Peyer's patch (tissue), 4 donors: ENCODE data around the gene HAP1. TPM values are rescaled to one million over a fixed set of nuclear protein-coding genes. Genes with fewer than 3 reads are reported as not detected.
"Not testable (repeated sequence)": the region's sequence is repeated elsewhere in the genome, so short reads cannot be mapped to it uniquely, and the experiment has no call there.

Experiments used
- DNase-seq, 3 donors: peaks; one replicate each; pipeline ENCODE4 v3.0.0-alpha.2; 2017 to 2019
- H3K27ac ChIP-seq, 4 donors: fragments of 200-600 bp; sonication (generic); one replicate each; pipeline ENCODE4 v1.5.1; 2016 to 2019
- H3K27me3 ChIP-seq, 2 donors: fragments of 200-600 bp; sonication (generic); one replicate each; pipeline ENCODE4 v1.5.1; 2019
- H3K36me3 ChIP-seq, 3 donors: fragments of 200-600 bp; sonication (generic); one replicate each; pipeline ENCODE4 v1.5.1; 2016 to 2019
- H3K4me1 ChIP-seq, 4 donors: fragments of 200-600 bp; sonication (generic); one replicate each; pipeline ENCODE4 v1.5.1; 2016 to 2019
- H3K4me3 ChIP-seq, 4 donors: fragments of 200-600 bp; sonication (generic); 1 replicate in 3 of 4; 2 replicates in 1 of 4; pipeline ENCODE4 v1.5.1; 2016 to 2019; ENCODE audit warnings: mild to moderate bottlenecking in 1 of 4
- H3K9me3 ChIP-seq, 4 donors: fragments of 200-600 bp; sonication (generic); one replicate each; pipeline ENCODE4 v1.5.1; 2016 to 2019; ENCODE audit warnings: mild to moderate bottlenecking in 1 of 4
- CTCF ChIP-seq, 6 experiments: fragments of 450-650 bp in 4 of 6; fragments of 200-600 bp in 2 of 6; sonication (generic) in 1 of 6; IDR thresholded peaks; one replicate each; pipeline ENCODE4 v1.5.1; 2017 to 2019; ENCODE audit warnings: antibody characterized with exemption in 6 of 6, mild to moderate bottlenecking in 3 of 6, moderate library complexity in 1 of 6
- POLR2A ChIP-seq, 2 donors: fragments of 450-650 bp; IDR thresholded peaks; one replicate each; pipeline ENCODE4 v1.5.1; 2017; ENCODE audit warnings: antibody characterized with exemption in 2 of 2, mild to moderate bottlenecking in 2 of 2, moderate library complexity in 2 of 2
- total RNA-seq, 4 donors: library from RNA; depleted of rRNA; stranded (reverse); fragments of >200 nt; gene quantifications; one replicate each; pipeline ENCODE4 v1.1.0, GENCODE V29; 2016

The HAP1 gene
- total RNA-seq, 4 donors from 2014 or later, result 0.94 to 5.0 TPM; not detected in 2

GRCh38 chr17:41686281-41686680 lies 48.2 kb downstream of the HAP1 start:
- H3K9me3 ChIP-seq, result no peaks in the 10 kb centered on the region
- DNase-seq, result no peak
- no peaks in the 10 kb centered on the region for H3K27me3 ChIP-seq

GRCh38 chr17:41685753-41686152 lies 48.7 kb downstream of the HAP1 start:
- H3K27ac ChIP-seq, H3K4me3 ChIP-seq, H3K9me3 ChIP-seq, H3K27me3 ChIP-seq, DNase-seq: not testable (repeated sequence)
- H3K36me3 ChIP-seq, result peaks cover 0 to 14% (median 8%) of the 10 kb centered on the region in 3 donors
- peaks cover 0 to 14% (median 8%) of the 10 kb centered on the region in 4 donors for H3K4me1 ChIP-seq

More at GRCh38 chr17:41686281-41686680, 48.2 kb downstream of the HAP1 start:
- no peak for TF ChIP-seq CTCF (IDR thresholded peaks at IDR 0.05)
- no peak overlapping the region for H3K27ac ChIP-seq
- peaks cover 0 to 19% (median 8%) of the 10 kb centered on the region in 4 donors for H3K4me1 ChIP-seq
- peaks cover 0 to 20% (median 13%) of the 10 kb centered on the region in 3 donors for H3K36me3 ChIP-seq
- H3K4me3 ChIP-seq, result no peak overlapping the region

GRCh38 chr17:41684035-41684434 lies 50.4 kb downstream of the HAP1 start:
- Histone ChIP-seq H3K4me1 (peaks cover 0 to 4% (median 0%) of the 10 kb centered on the region in 4 donors), H3K9me3 (no peaks in the 10 kb centered on the region), H3K27ac (no peak overlapping the region), H3K27me3 (no peaks in the 10 kb centered on the region), H3K4me3 (no peak overlapping the region), H3K36me3 (no peaks in the 10 kb centered on the region)
- no peak for TF ChIP-seq CTCF (IDR thresholded peaks at IDR 0.05)
- DNase-seq, result peak in 1 of 3 donors; percentile 21

- Histone ChIP-seq H3K4me3 (no peak overlapping the region), H3K36me3 (no peaks in the 10 kb centered on the region), H3K27ac (no peak overlapping the region), H3K4me1 (peaks cover 0 to 5% (median 2%) of the 10 kb centered on the region in 4 donors), H3K9me3 (no peaks in the 10 kb centered on the region), H3K27me3 (no peaks in the 10 kb centered on the region)
- peak in 1 of 3 donors; percentile 32 for DNase-seq
- TF ChIP-seq POLR2A (IDR thresholded peaks at IDR 0.05) (no peak), CTCF (IDR thresholded peaks at IDR 0.05) (no peak)
Measured at GRCh38 chr17:41683441-41684007, 50.9 kb downstream of the HAP1 start.

- Histone ChIP-seq H3K9me3 (no peaks in the 10 kb centered on the region), H3K27ac (no peak overlapping the region), H3K36me3 (no peaks in the 10 kb centered on the region), H3K27me3 (no peaks in the 10 kb centered on the region), H3K4me1 (peaks cover 0 to 7% (median 3%) of the 10 kb centered on the region in 4 donors), H3K4me3 (no peak overlapping the region)
- TF ChIP-seq POLR2A (IDR thresholded peaks at IDR 0.05) (no peak), CTCF (IDR thresholded peaks at IDR 0.05) (no peak)
- DNase-seq, result peak in 1 of 3 donors; percentile 13
Measured at GRCh38 chr17:41682631-41683030, 51.8 kb downstream of the HAP1 start.

- Histone ChIP-seq H3K9me3 (no peaks in the 10 kb centered on the region), H3K4me1 (peaks cover 0 to 7% (median 3%) of the 10 kb centered on the region in 4 donors), H3K27me3 (no peaks in the 10 kb centered on the region), H3K27ac (no peak overlapping the region), H3K36me3 (no peaks in the 10 kb centered on the region), H3K4me3 (no peak overlapping the region)
- peak in 1 of 3 donors; percentile 15 for DNase-seq
- TF ChIP-seq POLR2A (IDR thresholded peaks at IDR 0.05) (no peak), CTCF (IDR thresholded peaks at IDR 0.05) (no peak)
Measured at GRCh38 chr17:41681776-41682175, 52.7 kb downstream of the HAP1 start.
